Fibroblast of villous mesenchyme (primary cell): ENCODE results near the gene PDAP1. TPM values are rescaled to one million over a fixed set of nuclear protein-coding genes. Genes with fewer than 3 reads are reported as not detected.

Experiments used
- DNase-seq: peaks from one replicate; pipeline ENCODE4 v3.0.0-alpha.2; 2010; ENCODE audit warnings: low read depth
- H3K4me3 ChIP-seq: 2 replicates; pipeline ENCODE4 v1.5.1; 2011; ENCODE audit warnings: low read depth, mild to moderate bottlenecking, low read length
- total RNA-seq: library from RNA; depleted of rRNA; stranded (reverse); fragments of >200 nt; gene quantifications from 2 replicates; pipeline ENCODE4 v1.2.3, GENCODE V29; 2012
- TF ChIP-seq, protein P1 (sequence below): IDR thresholded peaks from 2 replicates; pipeline ENCODE4 v1.5.1; 2012; ENCODE audit warnings: low read depth, mild to moderate bottlenecking, low read length; ENCODE audit not compliant: insufficient read depth

The PDAP1 gene
- total RNA-seq, 1 donor, result 34.5 TPM

DNA sequence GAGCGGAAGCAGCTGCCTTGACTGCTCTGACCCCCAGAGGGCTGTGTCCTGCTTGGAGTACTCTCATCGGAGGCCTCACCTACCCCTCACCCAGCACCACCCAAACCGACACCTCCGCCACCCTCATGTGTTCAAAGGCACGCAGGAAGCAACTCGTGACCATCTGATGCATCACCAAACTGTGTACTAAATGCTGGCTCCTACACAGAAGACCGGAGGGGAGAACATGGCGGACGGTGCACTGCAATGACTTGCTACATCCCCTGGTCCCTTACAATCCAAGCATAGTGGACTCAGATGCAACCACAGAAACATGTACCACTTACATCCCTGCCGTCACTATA lies 3.4 kb downstream of the PDAP1 start:
- no peak overlapping the region for H3K4me3 ChIP-seq
- DNase-seq, result no peak
- TF ChIP-seq, protein P1, sequence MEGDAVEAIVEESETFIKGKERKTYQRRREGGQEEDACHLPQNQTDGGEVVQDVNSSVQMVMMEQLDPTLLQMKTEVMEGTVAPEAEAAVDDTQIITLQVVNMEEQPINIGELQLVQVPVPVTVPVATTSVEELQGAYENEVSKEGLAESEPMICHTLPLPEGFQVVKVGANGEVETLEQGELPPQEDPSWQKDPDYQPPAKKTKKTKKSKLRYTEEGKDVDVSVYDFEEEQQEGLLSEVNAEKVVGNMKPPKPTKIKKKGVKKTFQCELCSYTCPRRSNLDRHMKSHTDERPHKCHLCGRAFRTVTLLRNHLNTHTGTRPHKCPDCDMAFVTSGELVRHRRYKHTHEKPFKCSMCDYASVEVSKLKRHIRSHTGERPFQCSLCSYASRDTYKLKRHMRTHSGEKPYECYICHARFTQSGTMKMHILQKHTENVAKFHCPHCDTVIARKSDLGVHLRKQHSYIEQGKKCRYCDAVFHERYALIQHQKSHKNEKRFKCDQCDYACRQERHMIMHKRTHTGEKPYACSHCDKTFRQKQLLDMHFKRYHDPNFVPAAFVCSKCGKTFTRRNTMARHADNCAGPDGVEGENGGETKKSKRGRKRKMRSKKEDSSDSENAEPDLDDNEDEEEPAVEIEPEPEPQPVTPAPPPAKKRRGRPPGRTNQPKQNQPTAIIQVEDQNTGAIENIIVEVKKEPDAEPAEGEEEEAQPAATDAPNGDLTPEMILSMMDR, result no peak

DNA sequence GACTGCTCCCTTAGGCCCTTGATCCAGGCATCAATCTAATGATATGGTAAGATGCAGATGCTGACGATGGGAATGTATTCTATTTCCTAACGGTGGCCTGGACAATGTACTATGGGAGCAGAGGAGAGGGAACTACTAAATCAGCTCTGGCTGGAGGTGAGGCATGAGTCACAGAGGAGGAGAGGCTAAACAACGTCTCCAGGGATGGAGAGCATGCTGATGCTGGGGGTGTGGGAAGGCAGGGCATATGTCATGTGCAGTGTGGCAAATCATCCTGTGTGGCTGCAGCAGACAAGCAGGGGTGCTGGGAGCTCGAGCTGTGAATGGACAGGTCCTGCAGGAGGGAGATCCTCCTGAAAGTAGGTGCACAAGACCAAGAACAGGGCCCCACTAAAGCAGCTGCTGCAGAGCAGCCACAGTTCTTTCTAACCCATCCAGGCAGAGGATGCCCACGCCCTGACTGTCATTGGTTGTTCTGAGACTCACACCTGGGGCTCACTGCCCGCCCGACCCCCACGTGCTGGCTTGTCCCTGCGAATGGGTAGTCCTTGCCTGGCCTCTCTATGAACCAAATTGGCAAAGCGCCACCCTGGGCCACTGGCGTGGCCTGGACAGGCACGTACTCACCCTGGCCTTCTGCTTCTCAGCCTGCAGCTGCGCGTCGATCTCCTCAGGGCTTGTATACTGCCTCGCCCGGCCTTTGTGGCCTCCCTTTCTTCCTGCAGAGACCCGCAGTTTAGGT lies 4.0 kb downstream of the PDAP1 start:
- TF ChIP-seq, protein P1, result no peak
- H3K4me3 ChIP-seq, result no peak overlapping the region
- DNase-seq, result peak; percentile 51

DNA sequence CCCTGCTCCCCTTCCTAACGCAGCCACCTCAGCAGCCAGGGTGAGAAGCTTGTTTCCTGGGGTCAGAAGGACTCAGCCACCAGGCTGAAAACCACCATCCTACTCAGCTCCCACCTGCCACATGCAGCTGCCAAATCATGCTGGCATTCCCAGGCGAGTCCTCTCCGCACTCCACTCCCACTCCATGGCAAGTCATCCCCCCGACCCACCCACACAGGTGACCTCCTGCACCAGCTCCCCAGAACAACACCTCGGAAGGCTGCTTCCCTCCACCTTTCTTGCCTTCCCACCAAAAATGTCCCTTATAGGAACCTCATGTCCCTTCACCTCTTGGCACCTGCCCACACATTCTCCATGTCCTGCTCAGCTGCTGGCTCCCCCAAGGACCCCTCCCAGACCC lies 4.6 kb downstream of the PDAP1 start:
- TF ChIP-seq, protein P1, result no peak
- DNase-seq, result no peak
- no peak overlapping the region for H3K4me3 ChIP-seq

DNA sequence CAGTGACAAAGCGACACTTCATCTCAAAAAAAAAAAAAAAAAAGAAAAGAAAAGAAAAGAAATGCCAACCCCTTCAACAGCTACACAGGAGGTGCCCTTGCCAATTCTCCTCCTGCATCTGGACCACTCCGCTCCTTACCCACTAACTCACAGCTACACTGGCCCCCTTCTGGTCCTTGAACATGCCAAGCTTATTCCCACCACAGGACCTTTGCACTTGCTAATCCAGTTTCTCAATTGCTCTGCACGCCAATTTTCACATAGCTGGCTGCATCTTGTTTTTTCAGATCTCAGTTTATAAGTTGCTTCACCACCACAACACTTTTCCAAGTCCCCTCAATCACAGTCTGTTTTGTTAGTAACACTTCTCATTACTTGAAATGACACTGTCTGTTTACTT lies 5.5 kb downstream of the PDAP1 start:
- no peak for DNase-seq
- no peak overlapping the region for H3K4me3 ChIP-seq
- TF ChIP-seq, protein P1, result no peak

DNA sequence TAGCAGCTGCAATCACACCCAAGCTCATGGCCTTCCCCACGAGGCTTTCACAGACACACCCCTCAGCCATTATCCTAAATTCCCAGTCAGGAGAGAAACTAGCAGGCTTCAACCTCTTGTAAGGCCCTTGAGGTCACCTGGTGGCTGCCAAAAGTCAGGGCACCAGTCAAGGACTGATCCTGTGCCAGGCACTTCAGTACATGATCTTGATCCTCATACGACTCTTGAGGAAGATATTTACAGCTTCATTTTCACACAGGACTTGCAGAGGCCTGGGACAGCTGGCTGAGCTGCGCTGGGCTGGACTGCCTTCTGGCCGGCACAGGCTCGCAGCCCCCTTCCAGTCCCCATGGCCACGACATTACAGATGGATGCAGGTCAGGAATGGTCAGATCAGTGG lies 8.8 kb downstream of the PDAP1 start:
- no peak overlapping the region for H3K4me3 ChIP-seq
- TF ChIP-seq, protein P1, result no peak
- DNase-seq, result no peak

DNA sequence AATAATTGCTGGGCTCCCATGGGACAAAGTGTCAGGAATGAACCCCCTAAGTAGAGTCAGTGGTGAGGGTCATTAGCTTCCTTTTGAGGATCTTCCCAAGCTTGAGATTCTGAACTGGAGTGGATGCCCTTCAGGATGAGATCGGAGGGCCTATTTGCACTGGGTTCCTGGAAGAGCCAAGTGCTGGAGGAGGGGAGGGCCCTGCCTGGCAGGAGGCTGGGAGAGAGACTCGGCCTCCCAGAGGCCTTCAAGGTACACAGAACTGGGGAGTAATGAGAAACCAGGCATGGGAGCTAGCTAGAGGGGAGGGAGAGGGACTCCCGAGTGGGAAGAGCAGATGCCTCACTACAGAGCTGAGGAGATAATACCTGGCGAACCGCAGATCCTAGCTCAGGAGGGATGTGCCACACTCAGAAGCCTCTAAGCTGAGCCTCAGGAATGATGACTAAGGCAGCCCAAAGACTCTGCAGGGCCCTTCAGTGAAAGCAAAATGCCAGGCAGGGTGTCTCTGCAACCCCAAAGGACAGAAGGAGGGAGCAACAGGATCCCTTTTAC lies 9.4 kb downstream of the PDAP1 start:
- DNase-seq, result no peak
- TF ChIP-seq, protein P1, result no peak
- H3K4me3 ChIP-seq, result no peak overlapping the region
